ENCODE measurements around the gene SPIC.
"Not testable (repeated sequence)": the region's sequence is repeated elsewhere in the genome, so short reads cannot be mapped to it uniquely, and the experiment has no call there.

SPIC gene

DNA sequence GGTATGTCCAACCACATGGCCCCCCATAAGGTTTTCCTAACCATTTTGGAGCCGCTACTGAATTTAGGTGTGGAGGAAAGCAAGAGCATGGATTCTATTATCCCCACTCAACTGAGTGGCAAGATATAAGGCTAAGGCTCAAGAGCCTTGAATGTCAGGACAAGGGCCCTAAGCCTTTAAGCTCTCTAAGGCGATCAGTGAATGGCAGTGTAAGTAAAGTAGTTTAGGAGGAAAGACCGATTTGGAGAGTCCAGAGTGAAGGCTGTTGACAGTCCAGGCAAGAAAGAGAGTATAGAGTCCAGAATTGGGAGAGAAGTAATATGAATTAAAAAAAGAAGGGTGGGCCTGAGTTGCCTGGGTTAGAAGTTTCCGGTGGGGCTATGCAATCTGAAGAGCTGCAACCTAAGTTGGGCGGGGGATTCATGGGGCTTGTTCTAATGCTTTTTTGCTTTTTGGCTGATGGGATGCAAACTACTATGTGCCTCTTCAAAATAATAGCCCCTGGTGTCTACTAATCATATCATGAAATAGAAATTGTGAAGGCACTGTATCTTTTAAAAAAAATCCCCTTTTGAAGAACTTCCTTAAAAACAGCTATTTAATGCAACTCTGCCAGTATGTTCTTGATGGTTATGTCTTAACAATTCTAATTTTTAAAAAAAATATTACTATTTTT, at the start of gene SPIC:
TSS of gene SPIC (plus strand) at position 626 of the 676 bp plus-strand sequence. CDS start 1,569 bp downstream, outside the sequence.
- H3K4me3 Mint-ChIP-seq: no peak within 1 kb of the TSS
- H3K4me1 Mint-ChIP-seq (ENCODE audit: low read depth): no peaks in the 10 kb centered on the region
- no peak within 1 kb of the TSS for H3K27ac Mint-ChIP-seq
- H3K27me3 Mint-ChIP-seq: no peaks in the 10 kb centered on the region
- no peaks in the 10 kb centered on the region for H3K36me3 Mint-ChIP-seq
- no peaks in the 10 kb centered on the region for H3K9me3 Mint-ChIP-seq (ENCODE audit: low read depth)

DNA sequence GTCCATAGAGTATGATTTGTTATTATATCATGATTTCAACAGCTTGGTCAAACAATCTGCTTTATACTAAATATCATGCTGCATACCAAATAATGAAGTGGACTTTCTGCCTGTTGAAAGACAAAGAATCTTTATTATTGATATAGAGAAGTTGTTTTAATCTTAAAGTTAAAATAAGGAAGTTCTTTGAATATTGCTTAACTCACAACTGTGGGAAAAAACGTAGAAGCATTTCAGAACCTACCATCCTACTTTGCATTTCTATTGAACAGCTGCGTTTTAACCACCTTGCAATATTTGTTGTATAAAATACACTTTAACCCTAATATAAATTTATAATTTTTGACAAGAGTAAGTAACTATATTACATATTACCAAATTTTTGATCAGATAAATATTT, 44.7 kb upstream of the SPIC start:
- Mint-ChIP-seq H3K9me3 (ENCODE audit: low read depth) (no peaks in the 10 kb centered on the region), H3K4me3 (no peak overlapping the region), H3K27me3 (peaks cover 6% of the 10 kb centered on the region), H3K4me1 (ENCODE audit: low read depth) (no peaks in the 10 kb centered on the region), H3K27ac (no peak overlapping the region), H3K36me3 (peaks cover 4% of the 10 kb centered on the region)

DNA sequence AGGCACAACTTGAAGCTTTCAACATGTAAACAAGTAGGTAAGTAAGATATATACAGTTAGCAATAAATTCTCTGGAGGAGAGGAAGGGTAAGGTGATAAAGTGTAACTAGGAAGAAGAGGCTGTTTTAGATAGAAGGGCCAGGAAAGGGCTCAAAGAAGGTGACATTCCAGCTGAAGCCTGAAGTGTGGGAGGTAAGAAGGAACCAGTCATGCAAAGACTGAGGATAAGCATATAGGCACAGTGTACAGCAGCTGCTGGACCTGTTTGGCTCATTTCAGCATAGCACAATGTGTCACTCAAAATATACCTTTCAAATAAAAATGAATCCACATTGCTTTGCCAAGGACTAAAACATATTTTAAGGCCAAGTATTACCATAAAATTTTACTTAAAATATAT, 39.0 kb upstream of the SPIC start:
- H3K36me3 Mint-ChIP-seq: no peaks in the 10 kb centered on the region
- no peaks in the 10 kb centered on the region for H3K4me1 Mint-ChIP-seq (ENCODE audit: low read depth)
- H3K4me3 Mint-ChIP-seq: no peak overlapping the region
- no peaks in the 10 kb centered on the region for H3K9me3 Mint-ChIP-seq (ENCODE audit: low read depth)
- H3K27me3 Mint-ChIP-seq: no peaks in the 10 kb centered on the region
- no peak overlapping the region for H3K27ac Mint-ChIP-seq

DNA sequence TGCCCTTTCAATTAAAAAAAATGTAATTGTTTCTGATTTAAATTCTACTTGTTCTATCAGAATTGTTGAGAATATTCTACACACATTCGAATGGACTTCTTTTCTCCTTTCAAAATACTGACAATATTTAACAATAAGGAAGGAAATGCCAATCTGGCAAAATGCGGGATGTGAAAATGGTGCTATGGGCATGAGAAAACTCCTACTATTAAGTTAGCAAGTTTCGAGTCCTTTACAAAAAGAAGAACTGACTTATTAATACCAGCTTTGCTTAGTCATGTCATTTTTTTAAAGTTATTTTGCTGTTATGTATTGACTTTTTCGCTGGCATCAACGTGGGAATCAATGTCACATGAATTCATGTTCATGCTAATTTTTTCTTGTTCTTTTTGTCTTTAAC, 35.9 kb upstream of the SPIC start:
- no peak overlapping the region for H3K4me3 Mint-ChIP-seq
- no peaks in the 10 kb centered on the region for H3K27me3 Mint-ChIP-seq
- H3K4me1 Mint-ChIP-seq (ENCODE audit: low read depth): no peaks in the 10 kb centered on the region
- no peak overlapping the region for H3K27ac Mint-ChIP-seq
- H3K36me3 Mint-ChIP-seq: no peaks in the 10 kb centered on the region
- no peaks in the 10 kb centered on the region for H3K9me3 Mint-ChIP-seq (ENCODE audit: low read depth)

DNA sequence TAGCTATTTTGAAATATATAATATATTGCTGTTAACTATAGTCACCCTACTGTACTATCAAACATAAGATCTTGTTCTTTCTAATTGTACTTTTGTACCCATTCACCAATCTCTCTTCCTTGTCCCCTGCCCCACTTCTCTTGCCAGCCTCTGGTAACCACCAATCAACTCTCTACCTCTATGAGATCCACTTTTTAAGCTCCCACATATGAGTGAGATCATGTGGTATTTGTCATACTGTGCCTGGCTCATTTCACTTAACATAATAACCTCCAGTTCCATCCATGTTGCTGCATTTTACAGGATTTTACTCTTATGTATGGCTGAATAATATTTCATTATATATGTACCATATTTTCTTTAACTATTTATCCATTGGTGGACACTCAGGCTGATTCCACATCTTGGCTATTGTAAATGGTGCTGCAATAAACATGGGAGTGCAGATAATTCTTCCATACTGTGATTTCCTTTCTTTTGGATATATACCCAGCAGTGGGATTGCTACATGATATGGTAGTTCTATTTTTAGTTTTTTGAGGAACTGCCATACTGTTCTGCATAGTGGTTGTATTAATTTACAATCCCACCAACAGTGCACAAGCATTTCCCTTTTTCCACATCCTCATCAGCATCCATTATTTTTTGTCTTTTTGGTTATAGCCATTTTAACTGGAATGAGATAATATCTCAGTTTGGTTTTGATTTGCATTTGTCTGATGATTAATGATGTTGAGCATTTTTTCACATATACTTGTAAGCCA, 33.5 kb upstream of the SPIC start:
- no peak overlapping the region for H3K27ac Mint-ChIP-seq
- no peaks in the 10 kb centered on the region for H3K4me1 Mint-ChIP-seq (ENCODE audit: low read depth)
- no peak overlapping the region for H3K4me3 Mint-ChIP-seq
- no peaks in the 10 kb centered on the region for H3K27me3 Mint-ChIP-seq
- H3K36me3 Mint-ChIP-seq: no peaks in the 10 kb centered on the region
- no peaks in the 10 kb centered on the region for H3K9me3 Mint-ChIP-seq (ENCODE audit: low read depth)

DNA sequence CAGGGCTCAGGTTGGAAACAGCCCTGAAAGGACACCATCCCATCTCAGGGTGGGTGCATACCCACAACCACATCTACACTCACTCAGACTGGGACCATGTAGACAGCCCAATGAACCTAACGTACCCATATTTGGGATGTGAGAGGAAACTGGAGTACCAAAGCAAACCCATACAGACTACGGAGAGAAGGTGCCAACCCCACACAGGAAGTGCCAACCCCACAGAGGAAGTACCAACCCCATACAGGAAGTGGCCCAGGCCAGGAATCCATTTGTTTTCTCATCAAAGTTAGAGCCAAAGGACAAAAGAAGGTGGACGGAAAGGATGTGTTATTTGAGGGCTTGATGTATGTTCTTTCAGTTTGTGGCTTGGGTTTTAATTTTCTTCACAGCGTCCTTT, 19.5 kb upstream of the SPIC start:
- Mint-ChIP-seq H3K9me3 (ENCODE audit: low read depth) (peaks cover 6% of the 10 kb centered on the region), H3K27ac (peak overlapping the region; percentile 58), H3K27me3 (no peaks in the 10 kb centered on the region), H3K4me1 (ENCODE audit: low read depth) (peaks cover 10% of the 10 kb centered on the region), H3K4me3 (peak overlapping the region; percentile 53), H3K36me3 (peaks cover 5% of the 10 kb centered on the region)

DNA sequence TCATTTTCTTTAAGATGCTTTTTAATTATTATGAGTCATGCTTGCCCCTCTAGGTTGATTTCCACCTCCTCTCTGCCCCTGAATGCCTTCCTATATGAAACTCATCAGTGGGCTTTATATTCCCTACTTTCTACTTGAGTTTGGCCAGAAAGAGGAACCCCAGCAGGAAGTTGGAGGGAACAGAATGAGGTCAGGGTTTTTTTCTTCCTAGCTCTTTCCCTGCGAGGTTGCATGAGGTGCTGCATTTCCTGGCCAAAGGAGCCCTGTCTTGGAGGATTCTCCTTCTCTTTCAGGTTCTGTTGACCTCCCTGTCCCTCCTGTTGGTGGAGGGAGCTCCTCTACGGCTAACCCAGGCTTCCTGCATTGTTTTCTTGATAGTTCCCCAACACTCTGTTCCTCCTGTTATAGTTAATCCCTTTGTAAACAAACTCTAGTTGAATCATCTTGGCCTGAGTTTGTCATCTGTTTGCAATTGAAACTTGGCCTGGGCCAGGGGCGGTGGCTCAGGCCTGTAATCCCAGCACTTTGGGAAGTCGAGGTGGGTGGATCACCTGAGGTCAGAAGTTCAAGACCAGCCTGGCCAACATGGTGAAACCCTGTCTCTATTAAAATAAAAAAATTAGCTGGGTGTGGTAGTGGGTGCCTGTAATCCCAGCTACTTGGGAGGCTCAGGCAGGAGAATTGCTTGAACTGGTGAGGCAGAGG, 15.3 kb upstream of the SPIC start:
- H3K4me1 Mint-ChIP-seq (ENCODE audit: low read depth): peaks cover 10% of the 10 kb centered on the region
- H3K27me3 Mint-ChIP-seq: no peaks in the 10 kb centered on the region
- H3K27ac Mint-ChIP-seq: no peak overlapping the region
- H3K9me3 Mint-ChIP-seq (ENCODE audit: low read depth): peaks cover 6% of the 10 kb centered on the region
- peaks cover 7% of the 10 kb centered on the region for H3K36me3 Mint-ChIP-seq
- no peak overlapping the region for H3K4me3 Mint-ChIP-seq

DNA sequence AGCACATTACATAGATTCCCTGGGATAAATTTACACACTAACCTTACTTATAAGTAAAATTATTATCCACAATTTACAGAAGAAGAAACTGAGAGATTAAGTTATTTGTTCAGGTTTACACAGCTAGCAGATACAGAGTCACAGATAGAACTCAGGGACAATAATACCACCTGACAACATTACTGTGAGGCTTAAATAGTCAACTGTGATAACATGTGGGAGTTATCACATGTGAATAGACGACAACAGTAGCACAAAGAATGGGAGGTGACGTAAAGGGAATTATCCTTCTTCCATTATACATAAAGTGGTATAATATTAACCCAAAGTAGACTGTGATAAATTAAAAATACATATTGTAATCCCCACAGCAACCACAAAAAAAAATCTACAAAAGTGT, 6.2 kb upstream of the SPIC start:
- H3K4me3 Mint-ChIP-seq: no peak overlapping the region
- no peaks in the 10 kb centered on the region for H3K9me3 Mint-ChIP-seq (ENCODE audit: low read depth)
- no peak overlapping the region for H3K27ac Mint-ChIP-seq
- no peaks in the 10 kb centered on the region for H3K36me3 Mint-ChIP-seq
- no peaks in the 10 kb centered on the region for H3K4me1 Mint-ChIP-seq (ENCODE audit: low read depth)
- no peaks in the 10 kb centered on the region for H3K27me3 Mint-ChIP-seq

DNA sequence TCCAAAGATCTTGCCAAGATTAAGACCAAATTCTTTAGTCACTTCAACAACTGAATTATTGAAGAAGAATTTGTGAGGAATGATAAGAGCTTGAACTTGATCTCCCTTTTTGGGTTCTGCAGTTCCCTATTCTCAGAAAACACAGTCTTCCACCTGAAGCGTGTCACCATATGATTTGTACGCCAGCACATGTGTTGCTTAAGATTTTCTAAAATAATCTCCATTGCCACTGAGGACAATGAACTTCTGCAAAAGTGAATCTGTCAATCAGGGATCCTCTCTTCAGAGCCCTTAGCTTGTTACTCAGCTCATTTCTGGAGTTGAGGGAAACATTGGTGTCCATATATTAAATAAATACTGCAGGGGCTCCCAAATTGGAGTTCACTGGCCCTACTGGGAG, 4.2 kb upstream of the SPIC start:
- Mint-ChIP-seq H3K4me1 (ENCODE audit: low read depth) (no peaks in the 10 kb centered on the region), H3K27me3 (no peaks in the 10 kb centered on the region), H3K4me3 (no peak overlapping the region), H3K27ac (no peak overlapping the region), H3K36me3 (no peaks in the 10 kb centered on the region), H3K9me3 (ENCODE audit: low read depth) (no peaks in the 10 kb centered on the region)

DNA sequence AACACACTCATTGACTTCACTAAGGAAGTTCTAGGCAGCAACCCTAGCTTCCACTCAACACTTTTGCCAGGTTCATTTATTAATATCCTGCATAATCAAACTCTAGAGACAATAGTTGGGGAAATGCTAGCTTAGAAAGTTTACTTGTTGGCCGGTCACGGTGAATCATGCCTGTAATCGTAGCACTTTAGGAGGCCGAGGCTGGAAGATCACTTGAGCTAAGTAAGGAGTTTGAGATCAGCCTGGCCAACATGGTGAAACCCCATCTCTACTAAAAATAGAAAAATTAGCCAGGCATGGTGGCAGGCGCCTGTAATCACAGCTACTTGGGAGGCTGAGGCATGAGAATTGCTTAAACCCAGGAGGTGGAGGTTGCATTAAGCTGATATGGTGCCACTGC, 3.3 kb upstream of the SPIC start:
- H3K27ac Mint-ChIP-seq: not testable (repeated sequence)

DNA sequence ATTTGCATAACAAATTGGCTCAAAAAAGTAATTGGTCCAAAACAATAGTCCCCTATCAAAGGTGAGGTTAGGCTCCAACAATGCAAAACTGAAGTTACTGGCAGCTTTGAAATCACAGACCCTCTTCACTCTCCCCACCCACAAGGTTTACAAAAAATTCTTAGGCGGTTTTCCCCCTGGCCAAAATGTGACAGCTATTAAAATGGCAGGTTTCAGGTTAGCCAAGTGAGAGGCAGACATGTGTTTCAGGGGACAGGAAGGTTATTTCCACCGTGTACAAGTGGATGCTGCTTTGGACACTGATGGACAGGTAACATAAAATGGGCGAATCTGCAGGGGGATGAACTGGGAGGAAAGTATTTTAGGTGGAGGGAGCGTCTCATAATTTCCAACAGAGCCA, 888 bp upstream of the SPIC start:
- Mint-ChIP-seq H3K4me3 (no peak overlapping the region), H3K27me3 (no peaks in the 10 kb centered on the region), H3K27ac (no peak overlapping the region), H3K9me3 (ENCODE audit: low read depth) (no peaks in the 10 kb centered on the region), H3K4me1 (ENCODE audit: low read depth) (no peaks in the 10 kb centered on the region), H3K36me3 (no peaks in the 10 kb centered on the region)

More for the DNA sequence above, 3.3 kb upstream of the SPIC start:
- not testable (repeated sequence) for H3K4me3 Mint-ChIP-seq; H3K9me3 Mint-ChIP-seq (ENCODE audit: low read depth); H3K4me1 Mint-ChIP-seq (ENCODE audit: low read depth); H3K36me3 Mint-ChIP-seq; H3K27me3 Mint-ChIP-seq

DNA sequence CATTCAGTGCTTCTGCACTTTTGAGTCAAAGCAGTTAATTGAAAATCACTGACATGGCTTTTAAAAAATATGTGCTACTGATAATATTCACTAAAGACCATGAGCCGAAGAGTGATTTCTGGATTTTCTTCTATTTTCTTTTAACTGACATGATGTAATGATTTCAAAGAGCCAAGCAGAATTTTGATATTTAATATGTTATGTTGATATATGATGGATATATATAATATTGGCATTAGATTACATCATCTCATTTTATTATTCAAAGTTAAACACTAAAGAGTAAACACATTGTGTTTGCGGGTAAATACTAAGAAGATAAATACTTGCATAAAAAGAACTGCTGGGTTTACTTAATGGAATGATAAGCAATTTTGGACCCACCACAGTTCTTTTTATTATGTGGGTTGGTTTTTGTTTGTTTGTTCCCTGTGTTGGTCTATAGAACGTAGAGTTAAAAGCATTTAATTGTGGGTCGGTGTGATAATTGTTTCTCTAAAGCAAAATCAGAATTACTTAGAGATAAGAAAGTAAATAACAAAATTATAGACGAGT, 692 bp downstream of the SPIC start:
- Mint-ChIP-seq H3K9me3 (ENCODE audit: low read depth) (no peaks in the 10 kb centered on the region), H3K27ac (no peak overlapping the region), H3K27me3 (no peaks in the 10 kb centered on the region)

DNA sequence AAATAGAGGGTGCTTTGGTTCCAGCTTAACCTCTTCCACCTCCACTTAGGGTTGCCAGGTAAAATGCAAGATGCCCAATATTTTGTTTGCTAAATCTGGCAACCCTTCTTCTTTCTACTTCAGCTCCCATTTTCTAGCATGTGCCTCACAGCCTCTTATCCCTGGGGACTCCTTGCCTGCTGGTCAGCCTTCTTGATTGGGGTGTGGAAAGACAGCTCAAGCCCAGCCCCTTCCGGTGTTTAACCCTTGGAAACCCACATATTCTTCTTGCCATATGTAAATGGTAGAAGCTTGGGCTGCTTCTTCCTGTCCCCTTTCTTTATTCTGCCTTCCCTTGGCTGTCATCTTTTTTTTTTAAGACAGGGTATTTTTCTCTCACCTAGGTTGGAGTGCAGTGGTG, 5.7 kb downstream of the SPIC start:
- Mint-ChIP-seq H3K36me3 (no peaks in the 10 kb centered on the region), H3K4me3 (no peak overlapping the region), H3K9me3 (ENCODE audit: low read depth) (no peaks in the 10 kb centered on the region), H3K27me3 (peaks cover 2% of the 10 kb centered on the region), H3K4me1 (ENCODE audit: low read depth) (no peaks in the 10 kb centered on the region), H3K27ac (no peak overlapping the region)

More for the DNA sequence above, 692 bp downstream of the SPIC start:
- Mint-ChIP-seq H3K36me3 (no peaks in the 10 kb centered on the region), H3K4me3 (no peak overlapping the region), H3K4me1 (ENCODE audit: low read depth) (no peaks in the 10 kb centered on the region)

DNA sequence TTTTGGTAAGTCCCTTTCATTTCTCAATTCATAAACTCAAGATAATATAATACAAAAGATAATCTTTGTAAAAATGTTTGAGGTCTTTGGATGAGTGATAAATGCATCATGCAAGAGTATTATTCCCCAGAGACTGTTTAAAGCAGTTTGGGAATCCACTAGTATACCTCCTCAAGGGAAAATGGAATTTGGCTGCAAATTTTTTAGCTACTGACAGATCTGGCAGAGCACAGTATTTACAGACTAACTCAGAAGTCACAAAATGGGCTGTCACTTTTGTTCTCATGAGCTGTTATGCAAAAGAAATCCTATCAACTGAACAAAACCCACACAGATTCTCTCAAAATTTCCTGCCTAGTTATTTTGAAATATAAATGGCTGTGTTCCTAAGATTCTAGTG, 9.9 kb downstream of the SPIC start:
- Mint-ChIP-seq H3K27ac (no peak overlapping the region), H3K9me3 (ENCODE audit: low read depth) (no peaks in the 10 kb centered on the region), H3K4me3 (no peak overlapping the region), H3K4me1 (ENCODE audit: low read depth) (no peaks in the 10 kb centered on the region), H3K27me3 (peaks cover 3% of the 10 kb centered on the region), H3K36me3 (no peaks in the 10 kb centered on the region)

DNA sequence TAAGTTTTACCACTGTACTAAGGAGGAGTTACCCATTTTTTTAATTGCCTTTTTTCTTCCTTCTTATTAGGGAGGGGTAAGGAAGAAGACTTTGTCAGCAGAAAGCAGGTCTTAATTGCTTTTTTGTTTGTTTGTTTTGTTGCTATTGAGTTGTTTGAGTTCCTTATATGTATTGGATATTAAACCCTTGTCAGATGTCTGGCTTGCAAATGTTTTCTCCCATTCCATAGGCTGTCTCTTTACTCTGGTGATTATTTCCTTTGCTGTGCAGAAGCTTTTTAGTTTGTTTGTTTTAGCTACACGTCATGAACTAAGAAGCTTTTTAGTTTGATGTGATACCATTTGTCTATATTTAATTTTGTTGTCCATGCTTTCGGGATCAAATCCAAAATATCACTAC, 13.3 kb downstream of the SPIC start:
- no peak overlapping the region for H3K4me3 Mint-ChIP-seq
- H3K9me3 Mint-ChIP-seq (ENCODE audit: low read depth): no peaks in the 10 kb centered on the region
- H3K27me3 Mint-ChIP-seq: peaks cover 2% of the 10 kb centered on the region
- H3K36me3 Mint-ChIP-seq: no peaks in the 10 kb centered on the region
- no peak overlapping the region for H3K27ac Mint-ChIP-seq
- H3K4me1 Mint-ChIP-seq (ENCODE audit: low read depth): no peaks in the 10 kb centered on the region

Data from activated naive CD8-positive, alpha-beta T cell (primary cell).